HepG2 (cell line): ENCODE results near the gene RHOD. TPM values are rescaled to one million over a fixed set of nuclear protein-coding genes. Genes with fewer than 3 reads are reported as not detected.

Experiments
- FOSL2 ChIP-seq: sonication (generic); formaldehyde crosslinking; IDR thresholded peaks from 2 replicates; pipeline ENCODE4 v1.4.0; 2020; ENCODE audit warnings: missing genetic modification reagents
- HNRNPLL ChIP-seq: fragments of 200-400 bp; formaldehyde crosslinking; IDR thresholded peaks from 2 replicates; pipeline ENCODE4 v1.6.1; 2017; ENCODE audit warnings: mild to moderate bottlenecking, low read depth, low read length; ENCODE audit not compliant: poor library complexity, severe bottlenecking
- KDM1A ChIP-seq: IDR thresholded peaks from 2 replicates; pipeline ENCODE4 v1.6.1; 2016; ENCODE audit warnings: missing compliant biosample characterization
- MAZ ChIP-seq, 2 experiments: sonication (generic) in 1 of 2; formaldehyde crosslinking in 1 of 2; IDR thresholded peaks; 2 replicates each; pipeline versions ENCODE4 v1.5.0 to v1.6.1; 2012 to 2020; ENCODE audit warnings: low read depth in 2 of 2, mild to moderate bottlenecking in 2 of 2, borderline replicate concordance in 1 of 2, improper control_type of control experiment in 1 of 2, low read length in 1 of 2, missing genetic modification reagents in 1 of 2, moderate library complexity in 1 of 2
- RAD21 ChIP-seq: fragments of 450-650 bp; formaldehyde crosslinking; IDR thresholded peaks from 2 replicates; pipeline ENCODE4 v1.5.0; 2020; ENCODE audit warnings: mild to moderate bottlenecking
- SMAD1 ChIP-seq: sonication (generic); formaldehyde crosslinking; IDR thresholded peaks from 2 replicates; pipeline ENCODE4 v1.4.0; 2020; ENCODE audit warnings: missing genetic modification reagents, low read depth, mild to moderate bottlenecking, borderline replicate concordance
- SPEN ChIP-seq: sonication (generic); formaldehyde crosslinking; IDR thresholded peaks from 2 replicates; pipeline ENCODE4 v1.5.1; 2020; ENCODE audit warnings: low read depth, mild to moderate bottlenecking, missing genetic modification reagents
- XRCC5 ChIP-seq: fragments of 200-400 bp; formaldehyde crosslinking; optimal IDR thresholded peaks from 2 replicates; pipeline ENCODE3; 2017; ENCODE audit warnings: mild to moderate bottlenecking, low read length
- ZNF317 ChIP-seq: sonication (generic); formaldehyde crosslinking; IDR thresholded peaks from 2 replicates; pipeline ENCODE4 v1.5.0; 2020; ENCODE audit warnings: mild to moderate bottlenecking, missing genetic modification reagents
- ZNF563 ChIP-seq: sonication (generic); formaldehyde crosslinking; IDR thresholded peaks from 2 replicates; pipeline ENCODE4 v1.8.0; 2022; ENCODE audit warnings: mild to moderate bottlenecking, moderate library complexity, missing genetic modification reagents
- ZNF704 ChIP-seq: sonication (generic); formaldehyde crosslinking; IDR thresholded peaks from 2 replicates; pipeline ENCODE4 v1.8.1; 2023; ENCODE audit warnings: mild to moderate bottlenecking, inconsistent platforms, moderate library complexity, missing genetic modification reagents, borderline replicate concordance
- ZSCAN25 ChIP-seq: sonication (generic); formaldehyde crosslinking; IDR thresholded peaks from 2 replicates; pipeline ENCODE4 v1.8.0; 2022; ENCODE audit warnings: mild to moderate bottlenecking, missing genetic modification reagents
- polyA plus RNA-seq, 8 experiments: library from polyadenylated mRNA; depleted of rRNA in 3 of 8; stranded (reverse) in 7 of 8; unstranded in 1 of 8; fragments of >200 nt; fragmentation: Illumina TruSeq in 4 of 8; extraction: Trizol in 4 of 8; gene quantifications; 2 replicates each; pipeline versions ENCODE4 v1.2.1 to v1.2.3, GENCODE V29; 2011 to 2016; ENCODE audit warnings: low read depth in 4 of 8, missing spikeins in 1 of 8, mixed read lengths in 1 of 8; ENCODE audit not compliant: insufficient read depth in 1 of 8
- total RNA-seq, 5 experiments: library from RNA; depleted of rRNA; stranded (reverse); fragments of >200 nt; fragmentation: Illumina TruSeq; extraction: Trizol; gene quantifications; 2 replicates each; pipeline ENCODE4 v1.2.3, GENCODE V29; 2016; ENCODE audit warnings: low read depth in 1 of 5
- TF ChIP-seq, protein P1 (sequence below): sonication (generic); formaldehyde crosslinking; IDR thresholded peaks from 2 replicates; pipeline ENCODE4 v1.4.0; 2020; ENCODE audit warnings: mild to moderate bottlenecking, missing genetic modification reagents
- TF ChIP-seq, protein P2 (sequence below): sonication (generic); formaldehyde crosslinking; IDR thresholded peaks from 2 replicates; pipeline ENCODE4 v1.5.0; 2020; ENCODE audit warnings: mild to moderate bottlenecking, missing genetic modification reagents, moderate library complexity
- TF ChIP-seq, protein P3 (sequence below): sonication (generic); formaldehyde crosslinking; IDR thresholded peaks from 2 replicates; pipeline ENCODE4 v1.9.0; 2022; ENCODE audit warnings: low read depth, missing genetic modification reagents

The RHOD gene
- total and polyA plus RNA-seq, 2 of the 13 experiments (the other 11 are each of a cell fraction or from before 2014, with no cell fraction given) = 0.27 to 0.98 TPM

DNA sequence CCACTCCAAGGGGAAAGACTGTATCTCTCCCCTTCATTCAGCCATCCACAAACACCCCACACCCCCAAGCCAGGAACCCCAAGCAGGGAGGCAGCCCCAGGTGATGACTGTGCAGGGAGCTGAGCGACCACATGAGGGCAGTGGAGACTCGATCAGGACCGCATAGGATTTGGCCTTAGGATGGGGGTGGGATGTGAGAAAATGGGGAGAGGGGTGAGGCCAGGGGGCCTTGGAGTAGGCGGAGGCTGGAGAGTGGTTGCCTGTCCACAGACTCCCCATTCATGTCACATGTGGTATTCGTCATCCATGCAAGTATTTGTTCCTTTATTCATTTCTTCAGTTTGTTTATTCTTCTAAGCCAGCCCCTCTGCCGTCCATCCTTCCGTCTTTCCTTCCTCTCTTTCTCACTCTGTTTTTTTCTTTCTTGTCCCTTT is 2.7 kb upstream of the RHOD start (continued):
- TF ChIP-seq, protein P1, sequence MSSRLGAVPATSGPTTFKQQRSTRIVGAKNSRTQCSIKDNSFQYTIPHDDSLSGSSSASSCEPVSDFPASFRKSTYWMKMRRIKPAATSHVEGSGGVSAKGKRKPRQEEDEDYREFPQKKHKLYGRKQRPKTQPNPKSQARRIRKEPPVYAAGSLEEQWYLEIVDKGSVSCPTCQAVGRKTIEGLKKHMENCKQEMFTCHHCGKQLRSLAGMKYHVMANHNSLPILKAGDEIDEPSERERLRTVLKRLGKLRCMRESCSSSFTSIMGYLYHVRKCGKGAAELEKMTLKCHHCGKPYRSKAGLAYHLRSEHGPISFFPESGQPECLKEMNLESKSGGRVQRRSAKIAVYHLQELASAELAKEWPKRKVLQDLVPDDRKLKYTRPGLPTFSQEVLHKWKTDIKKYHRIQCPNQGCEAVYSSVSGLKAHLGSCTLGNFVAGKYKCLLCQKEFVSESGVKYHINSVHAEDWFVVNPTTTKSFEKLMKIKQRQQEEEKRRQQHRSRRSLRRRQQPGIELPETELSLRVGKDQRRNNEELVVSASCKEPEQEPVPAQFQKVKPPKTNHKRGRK = peak; percentile 82; the same call in 1 of the 2 replicates
- TF ChIP-seq, protein P2, sequence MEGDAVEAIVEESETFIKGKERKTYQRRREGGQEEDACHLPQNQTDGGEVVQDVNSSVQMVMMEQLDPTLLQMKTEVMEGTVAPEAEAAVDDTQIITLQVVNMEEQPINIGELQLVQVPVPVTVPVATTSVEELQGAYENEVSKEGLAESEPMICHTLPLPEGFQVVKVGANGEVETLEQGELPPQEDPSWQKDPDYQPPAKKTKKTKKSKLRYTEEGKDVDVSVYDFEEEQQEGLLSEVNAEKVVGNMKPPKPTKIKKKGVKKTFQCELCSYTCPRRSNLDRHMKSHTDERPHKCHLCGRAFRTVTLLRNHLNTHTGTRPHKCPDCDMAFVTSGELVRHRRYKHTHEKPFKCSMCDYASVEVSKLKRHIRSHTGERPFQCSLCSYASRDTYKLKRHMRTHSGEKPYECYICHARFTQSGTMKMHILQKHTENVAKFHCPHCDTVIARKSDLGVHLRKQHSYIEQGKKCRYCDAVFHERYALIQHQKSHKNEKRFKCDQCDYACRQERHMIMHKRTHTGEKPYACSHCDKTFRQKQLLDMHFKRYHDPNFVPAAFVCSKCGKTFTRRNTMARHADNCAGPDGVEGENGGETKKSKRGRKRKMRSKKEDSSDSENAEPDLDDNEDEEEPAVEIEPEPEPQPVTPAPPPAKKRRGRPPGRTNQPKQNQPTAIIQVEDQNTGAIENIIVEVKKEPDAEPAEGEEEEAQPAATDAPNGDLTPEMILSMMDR (CRISPR knock-in tag) = peak; percentile 91
- TF ChIP-seq KDM1A (CRISPR knock-in tag) (0 out of 2 replicates have a peak, but pooled peaks have one; percentile 26), ZSCAN25 (CRISPR knock-in tag) (no peak), SMAD1 (CRISPR knock-in tag) (no peak), HNRNPLL (peak; percentile 12), ZNF317 (CRISPR knock-in tag) (no peak), ZNF704 (CRISPR knock-in tag) (no peak), RAD21 (CRISPR knock-in tag) (peak; percentile 57; the same call in 1 of the 2 replicates), XRCC5 (peak; percentile 48), SPEN (CRISPR knock-in tag) (no peak), ZNF563 (0 out of 2 replicates have a peak, but pooled peaks have one; percentile 36), FOSL2 (CRISPR knock-in tag) (peak; percentile 47), MAZ (IDR thresholded peaks at IDR 0.05; ENCODE audit: borderline replicate concordance, low read depth, low read length) (no peak), MAZ (CRISPR knock-in tag; IDR thresholded peaks at IDR 0.05; ENCODE audit: low read depth) (peak; percentile 38; the same call in 1 of the 2 replicates)
- TF ChIP-seq, protein P3, sequence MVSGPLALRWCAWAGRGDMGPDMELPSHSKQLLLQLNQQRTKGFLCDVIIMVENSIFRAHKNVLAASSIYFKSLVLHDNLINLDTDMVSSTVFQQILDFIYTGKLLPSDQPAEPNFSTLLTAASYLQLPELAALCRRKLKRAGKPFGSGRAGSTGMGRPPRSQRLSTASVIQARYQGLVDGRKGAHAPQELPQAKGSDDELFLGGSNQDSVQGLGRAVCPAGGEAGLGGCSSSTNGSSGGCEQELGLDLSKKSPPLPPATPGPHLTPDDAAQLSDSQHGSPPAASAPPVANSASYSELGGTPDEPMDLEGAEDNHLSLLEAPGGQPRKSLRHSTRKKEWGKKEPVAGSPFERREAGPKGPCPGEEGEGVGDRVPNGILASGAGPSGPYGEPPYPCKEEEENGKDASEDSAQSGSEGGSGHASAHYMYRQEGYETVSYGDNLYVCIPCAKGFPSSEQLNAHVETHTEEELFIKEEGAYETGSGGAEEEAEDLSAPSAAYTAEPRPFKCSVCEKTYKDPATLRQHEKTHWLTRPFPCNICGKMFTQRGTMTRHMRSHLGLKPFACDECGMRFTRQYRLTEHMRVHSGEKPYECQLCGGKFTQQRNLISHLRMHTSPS = 0 out of 2 replicates have a peak, but pooled peaks have one; percentile 24
